PC-9 (cell line): ENCODE data around the gene GPR157.

Source experiments
- EZH2 ChIP-seq: fragments of 200-600 bp; sonication (generic); IDR thresholded peaks from 2 replicates; pipeline ENCODE4 v1.8.0; 2017; ENCODE audit warnings: antibody characterized with exemption, low read depth
- TF ChIP-seq, protein P1 (sequence below): fragments of 200-600 bp; sonication (generic); conservative IDR thresholded peaks from 2 replicates; pipeline ENCODE4 v1.6.1; 2017; ENCODE audit warnings: mixed run types, antibody characterized with exemption, mild to moderate bottlenecking, moderate library complexity

DNA sequence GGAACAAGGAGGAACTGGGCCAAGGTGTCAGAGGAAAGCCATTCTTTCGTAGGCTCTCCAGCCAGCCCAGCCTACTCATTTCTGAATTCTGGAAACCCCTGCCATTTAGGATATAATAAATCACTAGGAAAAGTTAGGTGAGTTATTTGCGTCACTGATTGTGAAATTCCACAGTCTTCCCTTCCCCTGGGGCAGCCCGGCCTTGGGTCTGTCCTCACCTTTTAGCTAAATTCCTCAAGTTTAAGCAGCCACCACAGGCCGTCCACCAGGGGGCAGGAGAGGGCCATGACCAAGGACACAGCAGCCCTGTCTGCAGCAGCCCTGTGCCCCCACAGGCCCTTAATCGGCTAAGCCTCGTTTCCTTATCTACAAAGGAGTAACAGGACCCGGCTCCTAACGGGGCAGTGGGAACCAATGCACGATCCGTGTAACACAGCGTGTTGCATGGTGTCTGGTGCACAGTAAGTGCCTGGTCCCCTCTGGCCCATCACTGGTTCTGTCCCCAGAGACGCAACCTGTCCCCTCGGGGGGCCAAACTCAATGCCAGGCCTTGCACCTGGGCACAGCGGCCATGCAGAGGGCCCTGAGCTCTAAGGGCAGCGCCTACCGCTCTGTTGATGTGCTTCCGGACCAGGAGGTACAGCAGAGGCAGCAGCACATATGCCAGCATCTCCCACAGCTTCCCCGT lies 18.1 kb downstream of the GPR157 start:
- TF ChIP-seq, protein P1, sequence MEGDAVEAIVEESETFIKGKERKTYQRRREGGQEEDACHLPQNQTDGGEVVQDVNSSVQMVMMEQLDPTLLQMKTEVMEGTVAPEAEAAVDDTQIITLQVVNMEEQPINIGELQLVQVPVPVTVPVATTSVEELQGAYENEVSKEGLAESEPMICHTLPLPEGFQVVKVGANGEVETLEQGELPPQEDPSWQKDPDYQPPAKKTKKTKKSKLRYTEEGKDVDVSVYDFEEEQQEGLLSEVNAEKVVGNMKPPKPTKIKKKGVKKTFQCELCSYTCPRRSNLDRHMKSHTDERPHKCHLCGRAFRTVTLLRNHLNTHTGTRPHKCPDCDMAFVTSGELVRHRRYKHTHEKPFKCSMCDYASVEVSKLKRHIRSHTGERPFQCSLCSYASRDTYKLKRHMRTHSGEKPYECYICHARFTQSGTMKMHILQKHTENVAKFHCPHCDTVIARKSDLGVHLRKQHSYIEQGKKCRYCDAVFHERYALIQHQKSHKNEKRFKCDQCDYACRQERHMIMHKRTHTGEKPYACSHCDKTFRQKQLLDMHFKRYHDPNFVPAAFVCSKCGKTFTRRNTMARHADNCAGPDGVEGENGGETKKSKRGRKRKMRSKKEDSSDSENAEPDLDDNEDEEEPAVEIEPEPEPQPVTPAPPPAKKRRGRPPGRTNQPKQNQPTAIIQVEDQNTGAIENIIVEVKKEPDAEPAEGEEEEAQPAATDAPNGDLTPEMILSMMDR: peak; percentile 90
- TF ChIP-seq EZH2: no peak
